NB4 (cell line): ENCODE measurements around the gene NBEA.

ENCODE experiments used
- MAX ChIP-seq: IDR thresholded peaks from 2 replicates; pipeline ENCODE4 v1.6.1; 2011; ENCODE audit warnings: low read depth, low read length
- MYC ChIP-seq: IDR thresholded peaks from 2 replicates; pipeline ENCODE4 v1.6.1; 2011; ENCODE audit warnings: low read depth, low read length
- POLR2A ChIP-seq: IDR thresholded peaks from 2 replicates; pipeline ENCODE4 v1.6.1; 2011; ENCODE audit warnings: mild to moderate bottlenecking; ENCODE audit not compliant: insufficient read length; ENCODE audit errors: extremely low read depth
- TF ChIP-seq, protein P1 (sequence below): IDR thresholded peaks from one replicate; pipeline ENCODE4 v1.5.1; 2012; ENCODE audit warnings: low read depth, low read length

- no peak for TF ChIP-seq POLR2A
- TF ChIP-seq, protein P1, sequence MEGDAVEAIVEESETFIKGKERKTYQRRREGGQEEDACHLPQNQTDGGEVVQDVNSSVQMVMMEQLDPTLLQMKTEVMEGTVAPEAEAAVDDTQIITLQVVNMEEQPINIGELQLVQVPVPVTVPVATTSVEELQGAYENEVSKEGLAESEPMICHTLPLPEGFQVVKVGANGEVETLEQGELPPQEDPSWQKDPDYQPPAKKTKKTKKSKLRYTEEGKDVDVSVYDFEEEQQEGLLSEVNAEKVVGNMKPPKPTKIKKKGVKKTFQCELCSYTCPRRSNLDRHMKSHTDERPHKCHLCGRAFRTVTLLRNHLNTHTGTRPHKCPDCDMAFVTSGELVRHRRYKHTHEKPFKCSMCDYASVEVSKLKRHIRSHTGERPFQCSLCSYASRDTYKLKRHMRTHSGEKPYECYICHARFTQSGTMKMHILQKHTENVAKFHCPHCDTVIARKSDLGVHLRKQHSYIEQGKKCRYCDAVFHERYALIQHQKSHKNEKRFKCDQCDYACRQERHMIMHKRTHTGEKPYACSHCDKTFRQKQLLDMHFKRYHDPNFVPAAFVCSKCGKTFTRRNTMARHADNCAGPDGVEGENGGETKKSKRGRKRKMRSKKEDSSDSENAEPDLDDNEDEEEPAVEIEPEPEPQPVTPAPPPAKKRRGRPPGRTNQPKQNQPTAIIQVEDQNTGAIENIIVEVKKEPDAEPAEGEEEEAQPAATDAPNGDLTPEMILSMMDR = no peak
- no peak for TF ChIP-seq MAX
- TF ChIP-seq MYC = no peak
These were observed 584.5 kb downstream of the NBEA start for GRCh38 chr13:35526577-35526976.
